Prostate gland (tissue), 2 donors: ENCODE results near the gene B4GALNT3. TPM values are rescaled to one million over a fixed set of nuclear protein-coding genes. Genes with fewer than 3 reads are reported as not detected.
A peak's percentile ranks its signal among the peaks of the same experiment; 100 is the strongest.

Experiments
- DNase-seq: peaks from one replicate; pipeline ENCODE4 v3.0.0-alpha.2; 2019; ENCODE audit warnings: low spot score
- H3K27ac ChIP-seq, 2 donors: fragments of 200-600 bp; sonication (generic); 2 replicates each; pipeline ENCODE4 v1.5.1; 2017 to 2019
- H3K27me3 ChIP-seq: fragments of 200-600 bp; sonication (generic); replicated peaks from 2 replicates; pipeline ENCODE4 v1.5.1; 2019; ENCODE audit not compliant: insufficient read depth
- H3K36me3 ChIP-seq, 2 donors: fragments of 200-600 bp; sonication (generic); 1 replicate in 1 of 2; 2 replicates in 1 of 2; pipeline versions ENCODE4 v1.5.1 to v1.8.1; 2017 to 2019
- H3K4me1 ChIP-seq: fragments of 200-600 bp; sonication (generic); replicated peaks from 2 replicates; pipeline ENCODE4 v1.5.1; 2019
- H3K4me3 ChIP-seq, 2 donors: fragments of 200-600 bp; sonication (generic); 2 replicates each; pipeline ENCODE4 v1.5.1; 2017 to 2019
- H3K9me3 ChIP-seq: fragments of 200-600 bp; sonication (generic); 2 replicates; pipeline ENCODE4 v1.5.1; 2017
- POLR2A ChIP-seq: fragments of 450-650 bp; IDR thresholded peaks from one replicate; pipeline ENCODE4 v1.6.1; 2016; ENCODE audit warnings: antibody characterized with exemption, mild to moderate bottlenecking
- POLR2AphosphoS5 ChIP-seq: sonication (generic); formaldehyde crosslinking; IDR thresholded peaks from one replicate; pipeline ENCODE4 v1.6.1; 2017; ENCODE audit warnings: antibody characterized with exemption
- WGBS: methylation state at CpG from one replicate; pipeline ENCODE4 v1.1.5; 2018; 5-methylcytosine and 5-hydroxymethylcytosine counted together
- intact Hi-C: fragments of 100-400 bp; cut with DNase I; formaldehyde crosslinking; loops from one replicate; pipeline ENCODE4 v1.14.2; 2022
- total RNA-seq, 2 donors: library from RNA; depleted of rRNA; stranded (reverse); fragments of >200 nt; gene quantifications; one replicate each; pipeline ENCODE4 v1.1.0, GENCODE V29; 2016
- TF ChIP-seq, protein P1 (sequence below), 4 experiments: fragments of 200-600 bp in 2 of 4; fragments of 450-650 bp in 2 of 4; sonication (generic) in 2 of 4; IDR thresholded peaks; 1 replicate in 3 of 4; 2 replicates in 1 of 4; pipeline ENCODE4 v1.5.1; 2016 to 2019; ENCODE audit warnings: antibody characterized with exemption in 4 of 4, mild to moderate bottlenecking in 2 of 4, moderate library complexity in 2 of 4

Gene B4GALNT3
- total RNA-seq, 2 donors from 2014 or later: 7.1 to 16.3 TPM

GRCh38 chr12:510071-510825 is 50.5 kb downstream of the B4GALNT3 start:
- WGBS: 38% methylated on average over 12 of the region's 12 CpGs
- Histone ChIP-seq H3K4me1 (no peaks in the 10 kb centered on the region), H3K4me3 (no peak overlapping the region), H3K9me3 (no peaks in the 10 kb centered on the region), H3K36me3 (no peaks in the 10 kb centered on the region), H3K27ac (no peak overlapping the region), H3K27me3 (no peaks in the 10 kb centered on the region)
- DNase-seq: peak; percentile 58
- intact Hi-C loops: no loop called here
- TF ChIP-seq POLR2AphosphoS5: peak; percentile 11
- TF ChIP-seq POLR2A: no peak

GRCh38 chr12:512933-513332 is 53.2 kb downstream of the B4GALNT3 start:
- no peaks in the 10 kb centered on the region for H3K27me3 ChIP-seq
- WGBS: 92% methylated on average over 6 of the region's 6 CpGs
- H3K4me1 ChIP-seq: no peaks in the 10 kb centered on the region
- H3K27ac ChIP-seq: no peak overlapping the region
- H3K36me3 ChIP-seq: no peaks in the 10 kb centered on the region
- intact Hi-C loops: no loop called here
- no peak overlapping the region for H3K4me3 ChIP-seq
- no peak for DNase-seq
- H3K9me3 ChIP-seq: no peaks in the 10 kb centered on the region
- TF ChIP-seq, protein P1, sequence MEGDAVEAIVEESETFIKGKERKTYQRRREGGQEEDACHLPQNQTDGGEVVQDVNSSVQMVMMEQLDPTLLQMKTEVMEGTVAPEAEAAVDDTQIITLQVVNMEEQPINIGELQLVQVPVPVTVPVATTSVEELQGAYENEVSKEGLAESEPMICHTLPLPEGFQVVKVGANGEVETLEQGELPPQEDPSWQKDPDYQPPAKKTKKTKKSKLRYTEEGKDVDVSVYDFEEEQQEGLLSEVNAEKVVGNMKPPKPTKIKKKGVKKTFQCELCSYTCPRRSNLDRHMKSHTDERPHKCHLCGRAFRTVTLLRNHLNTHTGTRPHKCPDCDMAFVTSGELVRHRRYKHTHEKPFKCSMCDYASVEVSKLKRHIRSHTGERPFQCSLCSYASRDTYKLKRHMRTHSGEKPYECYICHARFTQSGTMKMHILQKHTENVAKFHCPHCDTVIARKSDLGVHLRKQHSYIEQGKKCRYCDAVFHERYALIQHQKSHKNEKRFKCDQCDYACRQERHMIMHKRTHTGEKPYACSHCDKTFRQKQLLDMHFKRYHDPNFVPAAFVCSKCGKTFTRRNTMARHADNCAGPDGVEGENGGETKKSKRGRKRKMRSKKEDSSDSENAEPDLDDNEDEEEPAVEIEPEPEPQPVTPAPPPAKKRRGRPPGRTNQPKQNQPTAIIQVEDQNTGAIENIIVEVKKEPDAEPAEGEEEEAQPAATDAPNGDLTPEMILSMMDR (IDR thresholded peaks at IDR 0.05): no peak

- intact Hi-C loops: no loop called here
- DNase-seq: no peak
- Histone ChIP-seq H3K27ac (no peak overlapping the region), H3K9me3 (no peaks in the 10 kb centered on the region), H3K4me3 (no peak overlapping the region), H3K27me3 (no peaks in the 10 kb centered on the region), H3K36me3 (no peaks in the 10 kb centered on the region), H3K4me1 (no peaks in the 10 kb centered on the region)
- TF ChIP-seq POLR2A (no peak), POLR2AphosphoS5 (no peak)
- TF ChIP-seq, protein P1 (IDR thresholded peaks at IDR 0.05): no peak
- 59% methylated on average over 7 of the region's 7 CpGs for WGBS
Measured at GRCh38 chr12:513446-513845, 53.7 kb downstream of the B4GALNT3 start.

- Histone ChIP-seq H3K27me3 (no peaks in the 10 kb centered on the region), H3K27ac (no peak overlapping the region), H3K9me3 (no peaks in the 10 kb centered on the region), H3K4me1 (no peaks in the 10 kb centered on the region), H3K36me3 (no peaks in the 10 kb centered on the region), H3K4me3 (no peak overlapping the region)
- intact Hi-C loops: no loop called here
- TF ChIP-seq, protein P1 (IDR thresholded peaks at IDR 0.05): no peak
- no peak for TF ChIP-seq POLR2A
- no peak for TF ChIP-seq POLR2AphosphoS5
- 79% methylated on average over 3 of the region's 3 CpGs for WGBS
- DNase-seq: no peak
Measured at GRCh38 chr12:517538-517937, 57.8 kb downstream of the B4GALNT3 start.

GRCh38 chr12:520119-520518 is 60.4 kb downstream of the B4GALNT3 start:
- TF ChIP-seq, protein P1 (IDR thresholded peaks at IDR 0.05): no peak
- no peak for TF ChIP-seq POLR2AphosphoS5
- WGBS: 58% methylated on average over 2 of the region's 2 CpGs
- Histone ChIP-seq H3K36me3 (no peaks in the 10 kb centered on the region), H3K27me3 (no peaks in the 10 kb centered on the region), H3K27ac (no peak overlapping the region), H3K4me3 (no peak overlapping the region), H3K9me3 (no peaks in the 10 kb centered on the region), H3K4me1 (no peaks in the 10 kb centered on the region)
- no peak for DNase-seq
- intact Hi-C loops: no loop called here
